ENCODE measurements around the gene KPNA4. TPM values are rescaled to one million over a fixed set of nuclear protein-coding genes. Genes with fewer than 3 reads are reported as not detected.

Gene KPNA4
- total RNA-seq, 1 experiment from 2014 or later = 76.7 TPM

DNA sequence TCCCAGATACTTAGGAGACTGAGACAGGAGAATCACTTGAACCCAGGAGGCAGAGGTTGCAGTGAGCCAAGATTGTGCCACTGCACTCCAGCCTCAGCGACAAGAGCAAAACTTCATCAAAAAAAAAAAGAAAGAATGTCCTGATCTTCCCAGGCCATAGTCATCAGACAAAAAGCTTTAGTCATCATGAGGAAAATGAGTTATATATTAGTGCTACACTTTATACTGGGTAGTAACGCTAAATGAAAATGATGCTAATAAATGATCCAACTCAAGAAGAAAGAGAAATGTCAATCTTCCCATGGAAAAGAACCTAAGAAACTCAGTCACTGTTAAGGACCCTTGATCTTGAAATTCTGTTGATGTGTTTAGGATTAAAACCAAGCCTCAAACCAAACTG, 89.5 kb downstream of the KPNA4 start:
- Histone ChIP-seq H4K8ac (replicated peaks; ENCODE audit: insufficient read length, low read depth, low read length) (no peak overlapping the region), H3K4ac (ENCODE audit: low read depth, low read length) (no peak overlapping the region), H2BK5ac (ENCODE audit: insufficient read length, low read length) (no peak overlapping the region), H3K4me1 (ENCODE audit: insufficient read depth, low read length) (no peaks in the 10 kb centered on the region), H3K27ac (ENCODE audit: insufficient read length, low read depth, low read length) (no peak overlapping the region), H3K27me3 (ENCODE audit: insufficient read depth, low read length) (no peaks in the 10 kb centered on the region), H2BK120ac (ENCODE audit: low read depth, low read length, poor library complexity, severe bottlenecking) (no peak overlapping the region), H2AK5ac (ENCODE audit: insufficient read length, low read length) (no peak overlapping the region), H3K18ac (ENCODE audit: insufficient read length, low read depth, low read length) (no peak overlapping the region), H2BK15ac (ENCODE audit: low read depth, low read length) (no peak overlapping the region), H3K14ac (ENCODE audit: insufficient read depth, low read length) (no peak overlapping the region), H2AFZ (ENCODE audit: low read length) (no peak overlapping the region), H3K23ac (ENCODE audit: insufficient read length, low read depth, low read length) (no peak overlapping the region), H3T11ph (ENCODE audit: low read length) (no peak overlapping the region), H3K79me2 (ENCODE audit: insufficient read depth, low read length) (no peaks in the 10 kb centered on the region), H4K91ac (ENCODE audit: insufficient read length, low read depth, low read length) (no peak overlapping the region), H3K9me3 (ENCODE audit: control insufficient read depth, low read depth, low read length) (peaks cover 4% of the 10 kb centered on the region), H3K4me2 (ENCODE audit: insufficient read depth, insufficient read length, low read length) (no peak overlapping the region), H4K5ac (ENCODE audit: insufficient read length, low read depth, low read length) (no peak overlapping the region), H4K20me1 (ENCODE audit: control insufficient read depth, insufficient read depth, insufficient read length) (no peaks in the 10 kb centered on the region), H3K23me2 (ENCODE audit: insufficient read length, low read depth, low read length, poor library complexity, severe bottlenecking) (no peaks in the 10 kb centered on the region), H3K79me1 (ENCODE audit: insufficient read depth, low read depth, low read length, poor library complexity, severe bottlenecking) (no peaks in the 10 kb centered on the region), H3K56ac (ENCODE audit: insufficient read length, low read depth, low read length) (no peak overlapping the region), H3K9ac (ENCODE audit: extremely low read depth, insufficient read length, low read length) (no peak overlapping the region), H2BK12ac (ENCODE audit: insufficient read length, low read depth, low read length) (no peak overlapping the region), H2BK20ac (ENCODE audit: low read depth, low read length, poor library complexity, severe bottlenecking) (no peak overlapping the region)
- TF ChIP-seq, protein P1, sequence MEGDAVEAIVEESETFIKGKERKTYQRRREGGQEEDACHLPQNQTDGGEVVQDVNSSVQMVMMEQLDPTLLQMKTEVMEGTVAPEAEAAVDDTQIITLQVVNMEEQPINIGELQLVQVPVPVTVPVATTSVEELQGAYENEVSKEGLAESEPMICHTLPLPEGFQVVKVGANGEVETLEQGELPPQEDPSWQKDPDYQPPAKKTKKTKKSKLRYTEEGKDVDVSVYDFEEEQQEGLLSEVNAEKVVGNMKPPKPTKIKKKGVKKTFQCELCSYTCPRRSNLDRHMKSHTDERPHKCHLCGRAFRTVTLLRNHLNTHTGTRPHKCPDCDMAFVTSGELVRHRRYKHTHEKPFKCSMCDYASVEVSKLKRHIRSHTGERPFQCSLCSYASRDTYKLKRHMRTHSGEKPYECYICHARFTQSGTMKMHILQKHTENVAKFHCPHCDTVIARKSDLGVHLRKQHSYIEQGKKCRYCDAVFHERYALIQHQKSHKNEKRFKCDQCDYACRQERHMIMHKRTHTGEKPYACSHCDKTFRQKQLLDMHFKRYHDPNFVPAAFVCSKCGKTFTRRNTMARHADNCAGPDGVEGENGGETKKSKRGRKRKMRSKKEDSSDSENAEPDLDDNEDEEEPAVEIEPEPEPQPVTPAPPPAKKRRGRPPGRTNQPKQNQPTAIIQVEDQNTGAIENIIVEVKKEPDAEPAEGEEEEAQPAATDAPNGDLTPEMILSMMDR (conservative IDR thresholded peaks at IDR 0.05) = no peak
- no CpG with 5 or more reads among the region's 2 CpGs for WGBS (ENCODE audit: extremely low coverage, insufficient read length, low lambda C conversion rate)
- H3K27me3 Mint-ChIP-seq (ENCODE audit: low read depth) = peaks cover 6% of the 10 kb centered on the region
- H3K9me3 Mint-ChIP-seq = peaks cover 3% of the 10 kb centered on the region in 2 experiments
- H3K27ac Mint-ChIP-seq = no peak overlapping the region; a peak in 1 of 7 replicates
- H3K4me3 Mint-ChIP-seq = no peak overlapping the region
- peaks cover 1 to 6% (median 5%) of the 10 kb centered on the region in 3 experiments; a peak in 4 of 7 replicates for H3K36me3 Mint-ChIP-seq (ENCODE audit: insufficient read depth in 1 of 3, low read depth in 3 of 3)
- no peak for DNase-seq
- no peaks in the 10 kb centered on the region for H3K4me1 Mint-ChIP-seq
